Peyer's patch (tissue), 4 donors: ENCODE data around the gene CD3E. TPM values are rescaled to one million over a fixed set of nuclear protein-coding genes. Genes with fewer than 3 reads are reported as not detected.

Experiments used
- DNase-seq, 3 donors: peaks; one replicate each; pipeline ENCODE4 v3.0.0-alpha.2; 2017 to 2019
- H3K27ac ChIP-seq, 4 donors: fragments of 200-600 bp; sonication (generic); one replicate each; pipeline ENCODE4 v1.5.1; 2016 to 2019
- H3K27me3 ChIP-seq, 2 donors: fragments of 200-600 bp; sonication (generic); one replicate each; pipeline ENCODE4 v1.5.1; 2019
- H3K36me3 ChIP-seq, 3 donors: fragments of 200-600 bp; sonication (generic); one replicate each; pipeline ENCODE4 v1.5.1; 2016 to 2019
- H3K4me1 ChIP-seq, 4 donors: fragments of 200-600 bp; sonication (generic); one replicate each; pipeline ENCODE4 v1.5.1; 2016 to 2019
- H3K4me3 ChIP-seq, 4 donors: fragments of 200-600 bp; sonication (generic); 1 replicate in 3 of 4; 2 replicates in 1 of 4; pipeline ENCODE4 v1.5.1; 2016 to 2019; ENCODE audit warnings: mild to moderate bottlenecking in 1 of 4
- H3K9me3 ChIP-seq, 4 donors: fragments of 200-600 bp; sonication (generic); one replicate each; pipeline ENCODE4 v1.5.1; 2016 to 2019; ENCODE audit warnings: mild to moderate bottlenecking in 1 of 4
- CTCF ChIP-seq, 6 experiments: fragments of 450-650 bp in 4 of 6; fragments of 200-600 bp in 2 of 6; sonication (generic) in 1 of 6; IDR thresholded peaks; one replicate each; pipeline ENCODE4 v1.5.1; 2017 to 2019; ENCODE audit warnings: antibody characterized with exemption in 6 of 6, mild to moderate bottlenecking in 3 of 6, moderate library complexity in 1 of 6
- POLR2A ChIP-seq, 2 donors: fragments of 450-650 bp; IDR thresholded peaks; one replicate each; pipeline ENCODE4 v1.5.1; 2017; ENCODE audit warnings: antibody characterized with exemption in 2 of 2, mild to moderate bottlenecking in 2 of 2, moderate library complexity in 2 of 2
- total RNA-seq, 4 donors: library from RNA; depleted of rRNA; stranded (reverse); fragments of >200 nt; gene quantifications; one replicate each; pipeline ENCODE4 v1.1.0, GENCODE V29; 2016

CD3E gene
- total RNA-seq, 4 donors from 2014 or later: 6.6 to 9.9 (median 8.7) TPM

GRCh38 chr11:118290923-118291322 lies 13.6 kb upstream of the CD3E start:
- Histone ChIP-seq H3K27me3 (no peaks in the 10 kb centered on the region), H3K4me1 (no peaks in the 10 kb centered on the region), H3K9me3 (no peaks in the 10 kb centered on the region), H3K27ac (no peak overlapping the region), H3K4me3 (no peak overlapping the region), H3K36me3 (no peaks in the 10 kb centered on the region)
- TF ChIP-seq POLR2A (IDR thresholded peaks at IDR 0.05) (peak in 1 of 2 donors; percentile 8), CTCF (IDR thresholded peaks at IDR 0.05) (peak in 5 of 6 experiments; percentile 16 to 89 (median 84))
- peak in 1 of 3 donors; percentile 78 for DNase-seq

GRCh38 chr11:118291477-118292135 lies 12.9 kb upstream of the CD3E start:
- TF ChIP-seq POLR2A (IDR thresholded peaks at IDR 0.05) (no peak), CTCF (IDR thresholded peaks at IDR 0.05) (no peak)
- Histone ChIP-seq H3K9me3 (no peaks in the 10 kb centered on the region), H3K4me3 (no peak overlapping the region), H3K27me3 (no peaks in the 10 kb centered on the region), H3K27ac (no peak overlapping the region), H3K4me1 (no peaks in the 10 kb centered on the region), H3K36me3 (no peaks in the 10 kb centered on the region)
- DNase-seq: no peak

- Histone ChIP-seq H3K4me1 (no peaks in the 10 kb centered on the region), H3K4me3 (no peak overlapping the region), H3K27me3 (no peaks in the 10 kb centered on the region), H3K27ac (no peak overlapping the region), H3K36me3 (no peaks in the 10 kb centered on the region), H3K9me3 (no peaks in the 10 kb centered on the region)
- no peak for TF ChIP-seq POLR2A (IDR thresholded peaks at IDR 0.05)
- no peak for TF ChIP-seq CTCF (IDR thresholded peaks at IDR 0.05)
- DNase-seq: no peak
Observed at GRCh38 chr11:118294053-118294452, 10.5 kb upstream of the CD3E start.

GRCh38 chr11:118295199-118295598 lies 9.3 kb upstream of the CD3E start:
- no peak overlapping the region for H3K27ac ChIP-seq
- no peaks in the 10 kb centered on the region for H3K4me1 ChIP-seq
- DNase-seq: no peak
- no peaks in the 10 kb centered on the region for H3K27me3 ChIP-seq
- H3K9me3 ChIP-seq: no peaks in the 10 kb centered on the region
- no peaks in the 10 kb centered on the region for H3K36me3 ChIP-seq
- no peak for TF ChIP-seq POLR2A (IDR thresholded peaks at IDR 0.05)
- no peak for TF ChIP-seq CTCF (IDR thresholded peaks at IDR 0.05)
- no peak overlapping the region for H3K4me3 ChIP-seq

- Histone ChIP-seq H3K27ac (no peak overlapping the region), H3K4me3 (no peak overlapping the region), H3K4me1 (no peaks in the 10 kb centered on the region), H3K36me3 (no peaks in the 10 kb centered on the region), H3K9me3 (no peaks in the 10 kb centered on the region), H3K27me3 (no peaks in the 10 kb centered on the region)
- peak in 1 of 3 donors; percentile 71 for DNase-seq
- TF ChIP-seq CTCF (IDR thresholded peaks at IDR 0.05) (peak; percentile 22 to 80 (median 70)), POLR2A (IDR thresholded peaks at IDR 0.05) (no peak)
Observed at GRCh38 chr11:118295815-118296454, 8.6 kb upstream of the CD3E start.
